Measurements from ENCODE around the gene MICU1.

- TF ChIP-seq CTCF (IDR thresholded peaks at IDR 0.05) (no peak), POLR2A (IDR thresholded peaks at IDR 0.05) (no peak), EP300 (IDR thresholded peaks at IDR 0.05) (no peak)
Measured at GRCh38 chr10:72336259-72337038, 289.4 kb downstream of the MICU1 start.

Data from ovary (tissue), 3 donors.